RWPE1 (cell line): ENCODE results near the gene SLC35E2B.
A peak's percentile ranks its signal among the peaks of the same experiment; 100 is the strongest.
"Not testable (repeated sequence)": the region's sequence is repeated elsewhere in the genome, so short reads cannot be mapped to it uniquely, and the experiment has no call there.

ENCODE experiments used
- CTCF ChIA-PET: fragments of 350-600 bp; sonication (Branson Sonifier 250); formaldehyde crosslinking; extraction: SDS; loops from one replicate; lab custom pipeline; 2021; lab: Yijun Ruan, JAX
- POLR2A ChIA-PET: fragments of 400-600 bp; formaldehyde crosslinking; extraction: SDS; loops from one replicate; lab custom pipeline; 2020; ENCODE audit warnings: antibody characterized with exemption; ENCODE audit not compliant: low non-redundant PET; lab: Yijun Ruan, JAX
- DNase-seq: peaks from one replicate; pipeline ENCODE4 v3.0.0; 2012; ENCODE audit warnings: low spot score
- H3K27ac ChIP-seq: fragments of 450-650 bp; 2 replicates; pipeline ENCODE4 v1.5.1; 2017
- TF ChIP-seq, protein P1 (sequence below): fragments of 450-650 bp; conservative IDR thresholded peaks from 2 replicates; pipeline ENCODE4 v1.5.1; 2017; ENCODE audit warnings: low read depth, mild to moderate bottlenecking

The SLC35E2B gene

GRCh38 chr1:1692714-1693647, at the start of gene SLC35E2B:
TSS of gene SLC35E2B (minus strand) at chr1:1692795. CDS start at chr1:1676699, 16,096 bp downstream.
- peak; percentile 20 for DNase-seq
- CTCF ChIA-PET, POLR2A ChIA-PET: not testable (repeated sequence)
- H3K27ac ChIP-seq, result peak within 1 kb of the TSS; percentile 82

DNA sequence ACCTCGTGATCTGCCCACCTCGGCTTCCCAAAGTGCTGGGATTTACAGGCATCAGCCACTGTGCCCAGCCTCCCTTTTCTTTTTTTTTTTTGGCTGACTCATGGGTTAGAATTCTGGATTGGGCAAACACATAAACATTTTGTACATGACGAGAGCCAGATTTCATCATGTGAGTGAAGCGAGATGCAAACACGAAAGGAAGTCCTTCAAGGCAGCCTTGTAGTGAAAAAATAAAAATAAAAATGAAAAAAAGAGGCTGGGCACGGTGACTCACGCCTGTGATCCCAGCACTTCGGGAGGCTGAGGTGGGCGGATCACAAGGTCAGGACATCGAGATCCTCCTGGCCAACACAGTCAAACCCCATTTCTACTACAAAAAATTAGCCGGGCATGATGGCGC, 48.4 kb upstream of the SLC35E2B start:
- CTCF ChIA-PET, POLR2A ChIA-PET: not testable (repeated sequence)
- peak; percentile 70 for DNase-seq
- H3K27ac ChIP-seq, result peak overlapping the region; percentile 92

- CTCF ChIA-PET, POLR2A ChIA-PET, H3K27ac ChIP-seq, DNase-seq: not testable (repeated sequence)
Observed at GRCh38 chr1:1738799-1739337, 46.3 kb upstream of the SLC35E2B start.

DNA sequence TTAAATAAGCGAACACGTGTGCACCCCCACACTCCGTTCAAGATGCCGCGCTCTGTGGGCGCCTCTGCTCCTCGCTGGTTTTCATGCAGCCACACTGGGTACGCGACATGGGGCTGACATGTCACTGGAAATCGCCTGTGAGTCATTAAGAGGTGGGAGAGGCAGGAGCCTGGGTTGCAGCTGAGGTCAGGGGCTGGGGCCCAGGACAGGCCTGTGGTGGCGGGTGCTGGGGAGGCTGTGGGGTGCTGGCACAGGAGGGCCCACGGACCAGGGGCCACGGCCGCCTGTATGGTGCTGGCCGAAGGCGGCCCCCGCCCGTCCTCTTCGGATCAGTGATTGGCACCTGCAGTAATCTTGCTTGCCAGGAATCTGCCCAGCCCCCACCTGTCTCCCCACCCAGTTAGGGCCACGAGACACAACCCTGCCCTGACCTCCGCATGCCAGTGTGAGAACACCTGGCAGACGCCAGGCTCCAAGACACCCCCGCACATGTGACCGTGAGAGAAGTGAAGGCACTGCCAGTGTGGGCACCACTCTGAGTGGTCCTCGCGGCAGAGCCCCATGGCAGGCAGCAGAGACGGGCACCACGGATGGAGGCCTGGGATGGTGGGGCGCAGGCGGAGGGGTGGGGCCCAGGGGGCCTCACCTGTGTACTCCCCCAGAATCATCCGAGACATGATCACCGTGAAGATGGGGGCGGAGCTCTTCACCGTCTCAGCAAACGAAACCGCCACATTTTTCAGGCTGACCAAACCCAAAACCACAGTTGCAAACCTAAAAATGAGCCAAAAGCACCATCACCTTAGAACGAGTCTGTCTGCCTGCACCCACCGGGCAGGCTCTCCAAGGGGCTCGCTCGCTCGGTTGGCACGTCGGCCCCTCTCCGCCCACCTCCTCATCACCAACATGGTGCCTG, 45.3 kb upstream of the SLC35E2B start:
- DNase-seq, POLR2A ChIA-PET, H3K27ac ChIP-seq, CTCF ChIA-PET: not testable (repeated sequence)

DNA sequence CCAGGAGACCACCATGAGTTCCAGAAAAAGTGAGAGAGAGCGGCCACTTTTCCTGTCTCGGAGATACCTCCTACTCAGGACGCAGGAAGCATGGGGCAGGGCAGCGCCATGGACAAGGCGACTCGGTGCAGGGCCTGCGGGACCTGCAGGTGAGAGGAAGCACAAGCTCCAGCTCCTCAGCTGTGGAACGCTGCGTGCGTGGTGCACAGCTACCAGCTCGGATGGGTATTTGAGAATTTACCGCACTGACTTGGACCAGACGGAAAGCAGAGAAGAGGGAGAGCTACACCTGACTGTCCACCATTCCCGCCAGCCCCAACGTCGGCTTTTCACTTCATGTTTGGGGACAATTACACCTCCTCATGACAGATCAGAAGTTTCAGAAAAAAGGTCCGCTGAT, 39.8 kb upstream of the SLC35E2B start:
- no peak for DNase-seq
- TF ChIP-seq, protein P1, sequence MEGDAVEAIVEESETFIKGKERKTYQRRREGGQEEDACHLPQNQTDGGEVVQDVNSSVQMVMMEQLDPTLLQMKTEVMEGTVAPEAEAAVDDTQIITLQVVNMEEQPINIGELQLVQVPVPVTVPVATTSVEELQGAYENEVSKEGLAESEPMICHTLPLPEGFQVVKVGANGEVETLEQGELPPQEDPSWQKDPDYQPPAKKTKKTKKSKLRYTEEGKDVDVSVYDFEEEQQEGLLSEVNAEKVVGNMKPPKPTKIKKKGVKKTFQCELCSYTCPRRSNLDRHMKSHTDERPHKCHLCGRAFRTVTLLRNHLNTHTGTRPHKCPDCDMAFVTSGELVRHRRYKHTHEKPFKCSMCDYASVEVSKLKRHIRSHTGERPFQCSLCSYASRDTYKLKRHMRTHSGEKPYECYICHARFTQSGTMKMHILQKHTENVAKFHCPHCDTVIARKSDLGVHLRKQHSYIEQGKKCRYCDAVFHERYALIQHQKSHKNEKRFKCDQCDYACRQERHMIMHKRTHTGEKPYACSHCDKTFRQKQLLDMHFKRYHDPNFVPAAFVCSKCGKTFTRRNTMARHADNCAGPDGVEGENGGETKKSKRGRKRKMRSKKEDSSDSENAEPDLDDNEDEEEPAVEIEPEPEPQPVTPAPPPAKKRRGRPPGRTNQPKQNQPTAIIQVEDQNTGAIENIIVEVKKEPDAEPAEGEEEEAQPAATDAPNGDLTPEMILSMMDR, result no peak
- ChIA-PET POLR2A (interaction anchor here (0.6 kb wide), 1 partner anchor 55 kb away, joined by 3 read pairs; no protein-coding TSS in a partner anchor), CTCF (no interaction called here)
- no peak overlapping the region; the same call in 1 of the 2 replicates for H3K27ac ChIP-seq

- DNase-seq, result no peak
- TF ChIP-seq, protein P1, result no peak
- POLR2A ChIA-PET, result no interaction called here
- no peak overlapping the region for H3K27ac ChIP-seq
- CTCF ChIA-PET, result no interaction called here
Observed at GRCh38 chr1:1730870-1731269, 38.3 kb upstream of the SLC35E2B start.

DNA sequence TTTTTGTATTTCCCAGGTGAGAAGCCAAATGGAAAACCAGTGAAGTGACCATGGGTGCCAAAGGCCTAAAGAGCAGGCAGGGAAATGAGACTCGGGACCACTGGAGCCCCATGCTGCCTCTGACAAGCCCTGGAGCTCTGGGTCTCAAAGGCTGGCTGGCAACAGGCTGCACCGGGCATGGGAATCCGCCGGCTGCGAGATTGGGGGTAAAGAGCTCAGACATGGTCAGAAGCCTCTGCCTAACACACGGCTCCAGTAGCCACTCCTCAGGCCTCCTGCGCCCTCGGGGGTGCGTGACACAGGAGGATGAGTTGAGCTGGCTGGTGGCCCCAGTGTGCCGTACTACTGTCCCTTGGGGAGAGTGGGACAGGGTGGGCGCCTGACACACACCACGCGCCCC, 37.6 kb upstream of the SLC35E2B start:
- DNase-seq, H3K27ac ChIP-seq, CTCF ChIA-PET, POLR2A ChIA-PET: not testable (repeated sequence)

GRCh38 chr1:1729116-1729816, 36.7 kb upstream of the SLC35E2B start:
- CTCF ChIA-PET, DNase-seq, POLR2A ChIA-PET: not testable (repeated sequence)
- H3K27ac ChIP-seq, result peak overlapping the region; percentile 69

DNA sequence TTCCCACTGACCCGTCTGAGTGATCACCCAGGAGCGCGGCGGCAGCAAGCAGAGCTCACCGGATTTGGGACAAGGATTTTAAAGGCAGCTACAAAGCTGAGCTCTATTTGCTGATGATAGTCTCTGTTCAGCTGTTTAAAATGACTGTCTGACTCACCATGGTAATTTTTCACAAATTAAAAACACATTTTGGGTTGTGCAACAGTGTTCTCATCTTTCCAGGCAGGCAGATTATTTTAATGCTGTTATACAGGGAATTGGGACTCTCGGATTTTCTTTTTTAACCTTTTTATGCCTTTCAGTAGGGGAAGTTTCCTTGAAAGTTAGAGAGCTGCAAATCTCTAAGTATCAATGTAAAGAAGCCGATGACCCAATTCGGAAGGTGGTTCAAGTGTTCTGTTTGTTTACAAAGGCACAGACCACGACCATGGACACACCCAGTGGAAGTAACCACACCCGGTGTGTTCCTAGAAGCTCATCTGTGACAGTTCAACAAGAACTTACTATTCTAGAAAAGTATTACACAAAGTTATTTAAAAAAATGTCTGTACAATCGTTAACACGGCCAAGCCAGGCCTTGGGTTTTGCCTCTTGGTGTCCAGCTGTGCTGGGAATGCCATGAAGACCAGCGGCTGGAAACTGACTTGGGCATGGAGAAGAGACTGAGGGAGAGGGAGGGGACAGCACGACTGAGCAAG, 35.9 kb upstream of the SLC35E2B start:
- peak overlapping the region; percentile 69 for H3K27ac ChIP-seq
- CTCF ChIA-PET, result interaction anchor here (0.7 kb wide), 1 partner anchor 63 kb away, joined by 3 read pairs; no protein-coding TSS in a partner anchor
- DNase-seq, POLR2A ChIA-PET: not testable (repeated sequence)

DNA sequence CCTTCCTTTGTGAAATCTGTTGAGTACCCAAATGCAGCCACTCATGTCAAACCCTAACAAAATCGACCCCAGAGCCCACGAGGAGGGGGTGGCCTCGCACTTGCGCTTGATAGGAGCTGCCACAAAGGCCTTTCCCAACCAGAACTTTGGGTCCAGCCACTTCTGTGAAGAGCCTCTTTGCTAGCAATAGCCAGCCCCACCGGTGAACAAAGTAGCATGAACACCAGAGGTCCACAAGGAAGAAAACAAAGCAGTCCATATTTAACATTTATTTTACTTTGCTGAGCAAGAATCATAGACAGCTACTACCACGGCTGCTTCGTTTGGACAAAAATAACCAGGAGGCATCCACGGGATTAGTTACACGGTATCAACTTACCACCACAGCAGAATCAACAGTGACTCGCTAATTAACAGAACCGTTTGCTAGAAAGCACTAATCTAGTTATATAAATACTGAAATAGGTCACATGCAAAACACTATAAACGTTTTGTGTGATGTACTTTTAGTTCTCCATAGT, 34.6 kb upstream of the SLC35E2B start:
- H3K27ac ChIP-seq, CTCF ChIA-PET, DNase-seq, POLR2A ChIA-PET: not testable (repeated sequence)

- DNase-seq, POLR2A ChIA-PET, CTCF ChIA-PET: not testable (repeated sequence)
- H3K27ac ChIP-seq, result peak overlapping the region; percentile 22; the same call in 1 of the 2 replicates
Observed at GRCh38 chr1:1726088-1726487, 33.5 kb upstream of the SLC35E2B start.
